IMR-90 (cell line): Measurements from ENCODE around the gene LHFPL3. TPM values are rescaled to one million over a fixed set of nuclear protein-coding genes. Genes with fewer than 3 reads are reported as not detected.

Experiments
- ATAC-seq: fragments of 200-7000 bp; cut with Tn5 transposase; 2 replicates; pipeline ENCODE4 v1.9.1; 2020; ENCODE audit warnings: low read depth, mild to moderate bottlenecking, moderate library complexity
- BruUV-seq: library from RNA; stranded (reverse); fragments of 400-500 nt; replicated peaks from 2 replicates; lab custom pipeline; 2021; lab: Mats Ljungman, UMichigan
- CTCF ChIA-PET: fragments of 300-600 bp; formaldehyde crosslinking; extraction: SDS; loops from one replicate; lab custom pipeline; 2021; ENCODE audit warnings: antibody characterized with exemption; lab: Yijun Ruan, JAX
- POLR2A ChIA-PET: fragments of 300-600 bp; sonication (Branson Sonifier 250); formaldehyde crosslinking; loops from one replicate; lab custom pipeline; 2022; ENCODE audit warnings: antibody characterized with exemption; ENCODE audit not compliant: unreplicated experiment; lab: Charles Lee
- DNase-seq: peaks from one replicate; pipeline ENCODE4 v3.0.0; 2013
- H2AFZ ChIP-seq: replicated peaks from 2 replicates; pipeline ENCODE3; 2013; ENCODE audit warnings: low read length, mild to moderate bottlenecking; ENCODE audit not compliant: poor library complexity
- H2AK5ac ChIP-seq: 2 replicates; pipeline ENCODE4 v1.6.1; 2013; ENCODE audit warnings: low read depth, low read length, inconsistent platforms
- H2AK9ac ChIP-seq: replicated peaks from 2 replicates; pipeline ENCODE3; 2013; ENCODE audit warnings: mild to moderate bottlenecking, low read depth, low read length, moderate library complexity; ENCODE audit not compliant: poor library complexity
- H2BK120ac ChIP-seq: 2 replicates; pipeline ENCODE4 v1.6.1; 2013; ENCODE audit warnings: low read depth, low read length, inconsistent platforms
- H2BK15ac ChIP-seq: 3 replicates; pipeline ENCODE4 v1.6.1; 2013; ENCODE audit warnings: low read depth, low read length, inconsistent platforms
- H2BK20ac ChIP-seq: 2 replicates; pipeline ENCODE4 v1.6.1; 2013; ENCODE audit warnings: low read depth, mild to moderate bottlenecking, inconsistent platforms, low read length, moderate library complexity
- H2BK5ac ChIP-seq: 2 replicates; pipeline ENCODE4 v1.6.1; 2013; ENCODE audit warnings: mild to moderate bottlenecking, low read depth, low read length, inconsistent platforms; ENCODE audit not compliant: poor library complexity, severe bottlenecking
- H3K14ac ChIP-seq: replicated peaks from 2 replicates; pipeline ENCODE4 v1.6.1; 2013; ENCODE audit warnings: low read depth, low read length, inconsistent platforms
- H3K18ac ChIP-seq: 2 replicates; pipeline ENCODE4 v1.6.1; 2013; ENCODE audit warnings: low read depth, low read length, control low read depth
- H3K23ac ChIP-seq: 2 replicates; pipeline ENCODE4 v1.6.1; 2013; ENCODE audit warnings: low read depth, low read length, inconsistent platforms
- H3K27ac ChIP-seq: 2 replicates; pipeline ENCODE4 v1.5.1; 2013; ENCODE audit warnings: mild to moderate bottlenecking, control low read depth, low read length; ENCODE audit not compliant: insufficient read depth
- H3K27me3 ChIP-seq: 2 replicates; pipeline ENCODE4 v1.6.1; 2013; ENCODE audit warnings: low read length; ENCODE audit not compliant: control insufficient read depth, insufficient read depth
- H3K36me3 ChIP-seq: 2 replicates; pipeline ENCODE4 v1.6.1; 2013; ENCODE audit warnings: low read length, mixed read lengths; ENCODE audit not compliant: control insufficient read depth, insufficient read depth
- H3K4ac ChIP-seq: 2 replicates; pipeline ENCODE4 v1.6.1; 2013; ENCODE audit warnings: low read depth, low read length, inconsistent platforms
- H3K4me1 ChIP-seq: 2 replicates; pipeline ENCODE4 v1.6.1; 2013; ENCODE audit warnings: low read length, mixed read lengths; ENCODE audit not compliant: control insufficient read depth, insufficient read depth
- H3K4me2 ChIP-seq: 2 replicates; pipeline ENCODE4 v1.6.1; 2013; ENCODE audit warnings: low read depth, mild to moderate bottlenecking, control low read depth, low read length, moderate library complexity
- H3K4me3 ChIP-seq: 2 replicates; pipeline ENCODE4 v1.5.1; 2013; ENCODE audit warnings: low read depth, mild to moderate bottlenecking, control low read depth, low read length, moderate library complexity; ENCODE audit not compliant: insufficient read depth
- H3K56ac ChIP-seq: 2 replicates; pipeline ENCODE4 v1.6.1; 2013; ENCODE audit warnings: low read length, inconsistent platforms; ENCODE audit not compliant: insufficient read depth; ENCODE audit errors: extremely low read depth
- H3K79me1 ChIP-seq, 2 experiments: 2 replicates each; pipeline ENCODE4 v1.6.1; 2013; ENCODE audit warnings: low read length in 2 of 2, inconsistent platforms in 1 of 2, low read depth in 1 of 2
- H3K9ac ChIP-seq: 2 replicates; pipeline ENCODE4 v1.6.1; 2013; ENCODE audit warnings: low read depth, low read length, control low read depth
- H3K9me1 ChIP-seq: 2 replicates; pipeline ENCODE4 v1.6.1; 2013; ENCODE audit warnings: low read length, inconsistent platforms; ENCODE audit not compliant: insufficient read depth
- H3K9me3 ChIP-seq: 2 replicates; pipeline ENCODE4 v1.6.1; 2013; ENCODE audit warnings: low read length; ENCODE audit not compliant: control insufficient read depth, insufficient read depth
- H4K20me1 ChIP-seq: 2 replicates; pipeline ENCODE4 v1.6.1; 2013; ENCODE audit warnings: low read length, inconsistent platforms; ENCODE audit not compliant: insufficient read depth
- H4K5ac ChIP-seq: 2 replicates; pipeline ENCODE4 v1.6.1; 2013; ENCODE audit warnings: mild to moderate bottlenecking, low read depth, low read length, control low read depth
- H4K8ac ChIP-seq, 2 experiments: 2 replicates each; pipeline ENCODE4 v1.6.1; 2013; ENCODE audit warnings: low read depth in 2 of 2, low read length in 2 of 2, control low read depth in 1 of 2, inconsistent platforms in 1 of 2
- H4K91ac ChIP-seq: 2 replicates; pipeline ENCODE4 v1.6.1; 2013; ENCODE audit warnings: low read depth, low read length, inconsistent platforms; ENCODE audit not compliant: insufficient read depth
- BHLHE40 ChIP-seq: fragments of 150-350 bp; IDR thresholded peaks from 2 replicates; pipeline ENCODE4 v1.6.1; 2016; ENCODE audit warnings: mild to moderate bottlenecking, low read depth, low read length
- CEBPB ChIP-seq: IDR thresholded peaks from 2 replicates; pipeline ENCODE4 v1.6.1; 2012; ENCODE audit warnings: low read depth, low read length, improper control_type of control experiment
- CHD1 ChIP-seq: IDR thresholded peaks from 2 replicates; pipeline ENCODE4 v1.6.1; 2012; ENCODE audit warnings: low read depth, low read length, improper control_type of control experiment
- CTCF ChIP-seq: conservative IDR thresholded peaks from 2 replicates; pipeline ENCODE4 v1.5.1; 2012; ENCODE audit warnings: mild to moderate bottlenecking, low read depth, low read length, improper control_type of control experiment
- FOS ChIP-seq: fragments of 150-350 bp; IDR thresholded peaks from 2 replicates; pipeline ENCODE4 v1.6.1; 2016; ENCODE audit warnings: low read depth, low read length
- MAFK ChIP-seq: IDR thresholded peaks from 2 replicates; pipeline ENCODE4 v1.6.1; 2012; ENCODE audit warnings: low read depth, low read length, improper control_type of control experiment
- MAZ ChIP-seq: IDR thresholded peaks from 2 replicates; pipeline ENCODE4 v1.6.1; 2012; ENCODE audit warnings: low read depth, mild to moderate bottlenecking, low read length, improper control_type of control experiment, moderate library complexity, borderline replicate concordance
- MXI1 ChIP-seq: IDR thresholded peaks from 2 replicates; pipeline ENCODE4 v1.6.1; 2012; ENCODE audit warnings: low read depth, mild to moderate bottlenecking, low read length, moderate library complexity, borderline replicate concordance
- NFE2L2 ChIP-seq: fragments of 150-350 bp; IDR thresholded peaks from 2 replicates; pipeline ENCODE4 v1.6.1; 2016; ENCODE audit warnings: low read depth, mild to moderate bottlenecking, low read length
- POLR2A ChIP-seq: IDR thresholded peaks from 2 replicates; pipeline ENCODE4 v1.6.1; 2012; ENCODE audit warnings: mild to moderate bottlenecking, low read depth, low read length
- RAD21 ChIP-seq: IDR thresholded peaks from 2 replicates; pipeline ENCODE4 v1.6.1; 2012; ENCODE audit warnings: low read length, improper control_type of control experiment
- RCOR1 ChIP-seq: IDR thresholded peaks from 2 replicates; pipeline ENCODE4 v1.6.1; 2012; ENCODE audit warnings: mild to moderate bottlenecking, low read length, improper control_type of control experiment; ENCODE audit not compliant: insufficient replicate concordance
- RFX5 ChIP-seq: IDR thresholded peaks from 2 replicates; pipeline ENCODE4 v1.8.0; 2012; ENCODE audit warnings: low read depth, mild to moderate bottlenecking, low read length, moderate library complexity
- SMC3 ChIP-seq: fragments of 150-350 bp; IDR thresholded peaks from 2 replicates; pipeline ENCODE4 v1.6.1; 2016; ENCODE audit warnings: low read depth, mild to moderate bottlenecking, antibody characterized with exemption, low read length, moderate library complexity
- USF2 ChIP-seq: fragments of 150-350 bp; IDR thresholded peaks from 2 replicates; pipeline ENCODE4 v1.6.1; 2017; ENCODE audit warnings: mild to moderate bottlenecking, antibody characterized with exemption, low read length, low read depth
- WGBS, 2 experiments: methylation state at CpG; one replicate each; pipeline versions ENCODE4 v1.1.5 to v1.1.7; 2013; ENCODE audit warnings: missing lambda C conversion rate in 2 of 2; ENCODE audit not compliant: insufficient read length in 1 of 2; ENCODE audit errors: extremely low coverage in 2 of 2; 5-methylcytosine and 5-hydroxymethylcytosine counted together
- dilution Hi-C: fragments of 300-500 bp; cut with HindIII; formaldehyde crosslinking; loops from one replicate; pipeline ENCODE4 v1.14.3; 2018; ENCODE audit warnings: low sequenced_read_pairs; ENCODE audit not compliant: unreplicated experiment
- in situ Hi-C: fragments of 300-500 bp; cut with MboI; formaldehyde crosslinking; loops from 3 replicates; pipeline ENCODE4 v1.14.3; 2019; ENCODE audit warnings: low sequenced_read_pairs, inconsistent platforms, mixed read lengths
- intact Hi-C: fragments of 100-400 bp; cut with micrococcal nuclease; formaldehyde crosslinking; loops from 2 replicates; pipeline ENCODE4 v1.10.0; 2022
- polyA plus RNA-seq, 3 experiments: library from polyadenylated mRNA; depleted of rRNA; stranded (reverse); fragments of >200 nt; gene quantifications; 2 replicates each; pipeline ENCODE4 v1.2.3, GENCODE V29; 2012; ENCODE audit warnings: low replicate concordance in 1 of 3
- total RNA-seq: library from RNA; depleted of rRNA; stranded (reverse); fragments of >200 nt; gene quantifications from 2 replicates; pipeline ENCODE4 v1.2.3, GENCODE V29; 2012
- TF ChIP-seq, protein P1 (sequence below): fragments of 150-350 bp; IDR thresholded peaks from 2 replicates; pipeline ENCODE4 v1.6.1; 2016; ENCODE audit warnings: low read depth, mild to moderate bottlenecking, low read length, moderate library complexity, borderline replicate concordance

LHFPL3 gene
- total and polyA plus RNA-seq, 2 of the 4 experiments (the other 2 are of a cell fraction) = not detected

GRCh38 chr7:104921596-104921995 lies 593.2 kb downstream of the LHFPL3 start:
- no peak overlapping the region for H2AFZ ChIP-seq
- peak overlapping the region; percentile 33; the same call in 1 of the 2 replicates for H3K4ac ChIP-seq
- no peak overlapping the region for H3K18ac ChIP-seq
- dilution Hi-C loops (no loop called here), in situ Hi-C loops (no loop called here), intact Hi-C loops (loop anchor here (2.0 to 5.0 kb wide), 2 partner anchors 181 to 649 kb away; no protein-coding TSS in a partner anchor)
- H4K5ac ChIP-seq = no peak overlapping the region
- DNase-seq (no peak), ATAC-seq (peak; percentile 27)
- no peak overlapping the region for H2AK5ac ChIP-seq
- H3K27me3 ChIP-seq = peaks cover 3% of the 10 kb centered on the region
- no peaks in the 10 kb centered on the region for H4K20me1 ChIP-seq
- H2BK5ac ChIP-seq = no peak overlapping the region
- H3K4me1 ChIP-seq = peaks cover 8% of the 10 kb centered on the region; the same call in 1 of the 2 replicates
- H2BK20ac ChIP-seq = no peak overlapping the region; the same call in 1 of the 2 replicates
- POLR2A ChIA-PET = no interaction called here
- no peak overlapping the region for H2AK9ac ChIP-seq
- no peaks in the 10 kb centered on the region for H3K9me3 ChIP-seq
- no peak overlapping the region for H3K4me2 ChIP-seq
- H2BK15ac ChIP-seq = no peak overlapping the region
- peaks cover 0 to 7% of the 10 kb centered on the region in 2 experiments; a peak in 2 of 4 replicates for H3K79me1 ChIP-seq
- no peak overlapping the region for H4K91ac ChIP-seq
- H3K36me3 ChIP-seq = no peaks in the 10 kb centered on the region
- H4K8ac ChIP-seq = no peak overlapping the region
- H3K14ac ChIP-seq = 0 out of 2 replicates have a peak overlapping the region, but pooled peaks have one; percentile 49
- no peak for TF ChIP-seq FOS
- TF ChIP-seq CHD1 = no peak
- no peak for TF ChIP-seq SMC3
- no peak for TF ChIP-seq RCOR1
- TF ChIP-seq RAD21 = no peak
- TF ChIP-seq USF2 = no peak
- TF ChIP-seq CTCF = no peak
- TF ChIP-seq CEBPB = no peak
- no peak for TF ChIP-seq MAFK
- TF ChIP-seq MXI1 = no peak
- TF ChIP-seq BHLHE40 = no peak
- no peak for TF ChIP-seq POLR2A
- no peak for TF ChIP-seq NFE2L2
- no peak for TF ChIP-seq MAZ
- TF ChIP-seq, protein P1, sequence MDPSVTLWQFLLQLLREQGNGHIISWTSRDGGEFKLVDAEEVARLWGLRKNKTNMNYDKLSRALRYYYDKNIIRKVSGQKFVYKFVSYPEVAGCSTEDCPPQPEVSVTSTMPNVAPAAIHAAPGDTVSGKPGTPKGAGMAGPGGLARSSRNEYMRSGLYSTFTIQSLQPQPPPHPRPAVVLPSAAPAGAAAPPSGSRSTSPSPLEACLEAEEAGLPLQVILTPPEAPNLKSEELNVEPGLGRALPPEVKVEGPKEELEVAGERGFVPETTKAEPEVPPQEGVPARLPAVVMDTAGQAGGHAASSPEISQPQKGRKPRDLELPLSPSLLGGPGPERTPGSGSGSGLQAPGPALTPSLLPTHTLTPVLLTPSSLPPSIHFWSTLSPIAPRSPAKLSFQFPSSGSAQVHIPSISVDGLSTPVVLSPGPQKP = no peak
- TF ChIP-seq RFX5 = no peak
- no peak overlapping the region for H3K27ac ChIP-seq
- H3K56ac ChIP-seq = no peak overlapping the region
- H3K23ac ChIP-seq = no peak overlapping the region
- CTCF ChIA-PET = no interaction called here
- no CpG with 5 or more reads among the region's 2 CpGs for WGBS, 2 experiments
- H3K9me1 ChIP-seq = peaks cover 4% of the 10 kb centered on the region
- no peak overlapping the region for H3K9ac ChIP-seq
- H2BK120ac ChIP-seq = no peak overlapping the region
- BruUV-seq = no TSS peak
- H3K4me3 ChIP-seq = no peak overlapping the region
